GM21390 (cell line): Measurements from ENCODE around the gene EEF1AKMT3.

Experiments
- ATAC-seq: cut with Tn5 transposase; IDR thresholded peaks from one replicate; pipeline ENCODE4 v1.9.1; 2021; ENCODE audit not compliant: unreplicated experiment

EEF1AKMT3 gene

GRCh38 chr12:57772429-57773322, at the start of gene EEF1AKMT3:
Gene EEF1AKMT3, plus strand, starts transcription at chr12:57772614. Its CDS starts 111 bp downstream, at chr12:57772725.
- peak; percentile 35 for ATAC-seq

- no peak for ATAC-seq
Observed at GRCh38 chr12:57722716-57723629, 49.4 kb upstream of the EEF1AKMT3 start.

- no peak for ATAC-seq
Observed at GRCh38 chr12:57723630-57723962, 48.8 kb upstream of the EEF1AKMT3 start.

GRCh38 chr12:57724003-57724935, 48.1 kb upstream of the EEF1AKMT3 start:
- no peak for ATAC-seq

- no peak for ATAC-seq
Observed at GRCh38 chr12:57724936-57725740, 47.3 kb upstream of the EEF1AKMT3 start.

GRCh38 chr12:57725851-57726150, 46.6 kb upstream of the EEF1AKMT3 start:
- no peak for ATAC-seq

GRCh38 chr12:57726151-57726883, 46.1 kb upstream of the EEF1AKMT3 start:
- no peak for ATAC-seq

- no peak for ATAC-seq
Observed at GRCh38 chr12:57726884-57727757, 45.3 kb upstream of the EEF1AKMT3 start.

GRCh38 chr12:57727758-57728395, 44.5 kb upstream of the EEF1AKMT3 start:
- ATAC-seq, result no peak

GRCh38 chr12:57729321-57729844, 43.0 kb upstream of the EEF1AKMT3 start:
- no peak for ATAC-seq

GRCh38 chr12:57730336-57731067, 41.9 kb upstream of the EEF1AKMT3 start:
- no peak for ATAC-seq

GRCh38 chr12:57731411-57732080, 40.9 kb upstream of the EEF1AKMT3 start:
- no peak for ATAC-seq

GRCh38 chr12:57732270-57732669, 40.1 kb upstream of the EEF1AKMT3 start:
- no peak for ATAC-seq

- no peak for ATAC-seq
Observed at GRCh38 chr12:57732726-57733593, 39.5 kb upstream of the EEF1AKMT3 start.

- ATAC-seq, result no peak
Observed at GRCh38 chr12:57733928-57734327, 38.5 kb upstream of the EEF1AKMT3 start.

- ATAC-seq, result no peak
Observed at GRCh38 chr12:57734591-57734990, 37.8 kb upstream of the EEF1AKMT3 start.
